ENCODE results near the gene EYA3. TPM values are rescaled to one million over a fixed set of nuclear protein-coding genes. Genes with fewer than 3 reads are reported as not detected.

Gene EYA3
- total and polyA plus RNA-seq, 2 of the 8 experiments (the other 6 are each of a cell fraction or from before 2014, with no cell fraction given): 15.0 to 33.9 TPM

GRCh38 chr1:27963393-27963792, 125.0 kb downstream of the EYA3 start:
- no peak overlapping the region for H2BK120ac ChIP-seq (replicated peaks; ENCODE audit: low read depth, low read length)
- H2AK5ac ChIP-seq (ENCODE audit: low read depth, low read length): no peak overlapping the region
- H3K79me2 ChIP-seq (ENCODE audit: control insufficient read depth in 1 of 2, insufficient read depth in 2 of 2, low read length in 2 of 2): no peaks in the 10 kb centered on the region
- no peak overlapping the region for H4K8ac ChIP-seq (ENCODE audit: extremely low read depth, insufficient read depth, low read length)
- H3K4me3 ChIP-seq (ENCODE audit: extremely low read depth in 1 of 4, insufficient read depth in 2 of 4, low read depth in 3 of 4, low read length in 4 of 4): no peak overlapping the region
- peaks cover 0 to 11% (median 8%) of the 10 kb centered on the region in 4 experiments; a peak in 6 of 7 replicates for H3K4me1 ChIP-seq (replicated peaks in 1 of 4; ENCODE audit: control insufficient read depth in 3 of 4, insufficient read depth in 4 of 4, low read length in 3 of 4)
- no peak overlapping the region for H2BK20ac ChIP-seq (ENCODE audit: low read length)
- H4K91ac ChIP-seq (replicated peaks; ENCODE audit: insufficient read length, low read length): no peak overlapping the region
- H3K18ac ChIP-seq (ENCODE audit: extremely low read depth, low read length): no peak overlapping the region
- CTCF ChIA-PET (ENCODE audit: partially characterized antibody): interaction anchor here (0.6 to 1.9 kb wide), 3 partner anchors 19 to 28 kb away, joined by 3 to 4 read pairs (median 4); no protein-coding TSS in a partner anchor
- no peaks in the 10 kb centered on the region for H3K9me3 ChIP-seq (ENCODE audit: insufficient read depth in 2 of 2, low read depth in 1 of 2, low read length in 1 of 2)
- H3K23me2 ChIP-seq (ENCODE audit: low read depth, low read length): peaks cover 11% of the 10 kb centered on the region
- H2BK15ac ChIP-seq (ENCODE audit: low read length): no peak overlapping the region
- no peak overlapping the region for H3K14ac ChIP-seq (ENCODE audit: insufficient read length)
- H2BK12ac ChIP-seq (ENCODE audit: low read depth, low read length): no peak overlapping the region
- no peak overlapping the region for H2BK5ac ChIP-seq (ENCODE audit: low read depth, low read length)
- 92% methylated on average over 11 of the region's 11 CpGs; no CpG with 5 or more reads in 1 of the 2 experiments for WGBS, 2 experiments (ENCODE audit: extremely low coverage in 1 of 2, insufficient coverage in 1 of 2, insufficient read length in 1 of 2, insufficient replicate concordance in 2 of 2, low coverage in 1 of 2, low lambda C conversion rate in 2 of 2, missing lambda C conversion rate in 1 of 2)
- no peak overlapping the region for H4K5ac ChIP-seq (ENCODE audit: insufficient read length, low read depth, low read length)
- DNase-seq (ENCODE audit: low read depth in 1 of 2, low spot score in 2 of 2) (no peak), FAIRE-seq (no peak)
- no peaks in the 10 kb centered on the region for H3K79me1 ChIP-seq (ENCODE audit: low read depth, low read length)
- no peak overlapping the region for H2AFZ ChIP-seq (ENCODE audit: low read length)
- no peak overlapping the region for H3K4ac ChIP-seq (replicated peaks; ENCODE audit: insufficient read length, low read depth, low read length)
- no peak overlapping the region for H3K9ac ChIP-seq (replicated peaks in 1 of 4; ENCODE audit: extremely low read depth in 1 of 4, low read depth in 3 of 4, low read length in 3 of 4)
- H3K23ac ChIP-seq (ENCODE audit: insufficient read length): no peak overlapping the region
- no peak for TF ChIP-seq JUN (IDR thresholded peaks at IDR 0.05; ENCODE audit: low read depth, low read length)
- no peak for TF ChIP-seq CBX8 (IDR thresholded peaks at IDR 0.05; ENCODE audit: borderline replicate concordance, low read depth, low read length)
- no peak for TF ChIP-seq HDAC6 (IDR thresholded peaks at IDR 0.05; ENCODE audit: low read depth, low read length)
- TF ChIP-seq RAD21 (IDR thresholded peaks at IDR 0.05 in 1 of 2, conservative IDR thresholded peaks at IDR 0.05 in 1 of 2; ENCODE audit: low read depth in 2 of 2, low read length in 2 of 2): no peak
- no peak overlapping the region for H3K56ac ChIP-seq (replicated peaks; ENCODE audit: insufficient read length, low read depth, low read length)
- H3K4me2 ChIP-seq (ENCODE audit: insufficient read depth in 1 of 2, low read depth in 2 of 2, low read length in 2 of 2): no peak overlapping the region
- peaks cover 0 to 16% (median 4%) of the 10 kb centered on the region in 4 experiments; a peak in 6 of 8 replicates for H3K36me3 ChIP-seq (ENCODE audit: control insufficient read depth in 2 of 4, insufficient read depth in 4 of 4, low read length in 3 of 4)
- H3K27me3 ChIP-seq (replicated peaks in 1 of 4; ENCODE audit: control insufficient read depth in 3 of 4, extremely low read depth in 1 of 4, insufficient read depth in 3 of 4, low read length in 3 of 4): no peaks in the 10 kb centered on the region
- no peak overlapping the region for H3K27ac ChIP-seq (ENCODE audit: low read depth, low read length)
- POLR2A ChIA-PET (ENCODE audit: partially characterized antibody): interaction anchor here (1.3 to 1.4 kb wide), 2 partner anchors 9 to 11 kb away, joined by 3 read pairs; no protein-coding TSS in a partner anchor
- peaks cover 0 to 5% of the 10 kb centered on the region in 2 experiments for H4K20me1 ChIP-seq (replicated peaks in 1 of 2; ENCODE audit: control insufficient read depth in 1 of 2, insufficient read depth in 2 of 2, low read length in 2 of 2)

All from H1 (cell line).